NCI-H1694 (cell line): Measurements from ENCODE around the gene DCTN2.

ENCODE experiments used
- DNase-seq: peaks from one replicate; lab custom pipeline; 2025; lab: John Stamatoyannopoulos, UW

DCTN2 gene

DNA sequence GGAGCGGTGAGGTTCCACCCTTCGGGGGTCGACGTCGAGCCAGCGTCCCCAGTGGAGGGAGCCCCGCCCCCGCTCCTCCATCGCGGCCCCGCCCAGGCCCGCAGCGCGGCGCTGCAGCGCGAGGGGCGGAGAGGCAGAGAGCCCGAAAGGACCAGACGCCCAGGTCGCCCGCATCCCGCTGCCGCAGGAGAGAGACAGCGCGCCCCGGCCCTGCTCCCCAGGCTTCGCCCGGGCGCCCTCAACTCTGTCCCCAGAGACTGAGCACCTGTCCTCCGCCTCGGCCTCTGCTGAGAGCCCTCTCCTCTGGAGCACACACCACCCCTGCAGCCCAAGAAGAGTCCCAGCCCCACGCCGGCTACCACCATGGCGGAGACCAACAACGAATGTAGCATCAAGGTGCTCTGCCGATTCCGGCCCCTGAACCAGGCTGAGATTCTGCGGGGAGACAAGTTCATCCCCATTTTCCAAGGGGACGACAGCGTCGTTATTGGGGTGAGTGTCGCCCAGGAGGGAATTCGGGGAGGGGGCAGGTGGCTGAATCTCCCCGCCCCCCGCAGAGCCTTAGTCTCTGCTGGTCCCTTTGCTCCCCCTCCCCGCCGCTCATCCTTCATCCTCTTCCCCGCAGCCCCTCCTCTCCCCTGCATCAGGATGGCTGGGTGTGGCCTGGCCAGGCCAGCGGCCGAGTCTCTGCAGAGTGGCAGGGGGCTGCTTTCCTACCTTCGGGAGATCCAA is 3.1 kb upstream of the DCTN2 start, which contains the start of gene KIF5A:
Gene KIF5A, plus strand, starts transcription at position 136 of the 732 bp plus-strand sequence. Its CDS starts 228 bp downstream, at position 364.
- peak; percentile 18 for DNase-seq

- DNase-seq = no peak
Observed at GRCh38 chr12:57549203-57549908, 2.4 kb upstream of the DCTN2 start.

DNA sequence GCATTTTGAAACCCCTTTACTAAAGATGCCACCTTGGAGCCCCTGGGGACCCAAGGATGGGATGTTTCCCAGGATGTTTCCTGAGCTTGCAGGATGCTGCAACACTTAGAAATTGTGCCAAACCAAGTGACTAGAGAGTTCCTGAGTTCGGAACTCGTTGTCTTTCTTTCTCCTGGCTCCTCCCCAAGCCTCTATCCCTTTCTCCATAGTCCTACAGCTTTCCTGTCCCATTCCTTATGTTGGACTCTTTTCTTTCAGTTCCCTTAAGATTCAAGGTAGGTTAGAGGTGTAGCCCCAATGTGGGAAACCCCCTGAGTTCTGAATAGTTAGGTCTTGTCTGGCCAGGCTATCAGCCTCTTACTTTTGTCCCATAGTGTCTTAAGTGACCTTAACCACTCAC is 1.5 kb upstream of the DCTN2 start:
- no peak for DNase-seq

DNA sequence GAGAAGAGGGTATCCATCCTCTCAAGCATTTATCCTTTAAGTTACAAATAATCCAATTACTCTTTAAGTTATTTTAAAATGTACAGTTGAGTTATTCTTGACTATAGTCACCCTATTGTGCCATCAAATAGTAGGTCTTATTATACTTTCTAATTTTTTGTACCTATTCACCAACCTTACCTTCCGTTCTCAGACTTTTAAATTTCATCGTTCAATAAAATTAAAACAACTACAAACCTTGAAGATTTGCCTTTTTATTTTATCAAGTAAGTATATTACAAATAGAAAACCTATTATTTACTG is 972 bp upstream of the DCTN2 start:
- DNase-seq = no peak

- no peak for DNase-seq
Observed at GRCh38 chr12:57547288-57548012, 458 bp upstream of the DCTN2 start.

DNA sequence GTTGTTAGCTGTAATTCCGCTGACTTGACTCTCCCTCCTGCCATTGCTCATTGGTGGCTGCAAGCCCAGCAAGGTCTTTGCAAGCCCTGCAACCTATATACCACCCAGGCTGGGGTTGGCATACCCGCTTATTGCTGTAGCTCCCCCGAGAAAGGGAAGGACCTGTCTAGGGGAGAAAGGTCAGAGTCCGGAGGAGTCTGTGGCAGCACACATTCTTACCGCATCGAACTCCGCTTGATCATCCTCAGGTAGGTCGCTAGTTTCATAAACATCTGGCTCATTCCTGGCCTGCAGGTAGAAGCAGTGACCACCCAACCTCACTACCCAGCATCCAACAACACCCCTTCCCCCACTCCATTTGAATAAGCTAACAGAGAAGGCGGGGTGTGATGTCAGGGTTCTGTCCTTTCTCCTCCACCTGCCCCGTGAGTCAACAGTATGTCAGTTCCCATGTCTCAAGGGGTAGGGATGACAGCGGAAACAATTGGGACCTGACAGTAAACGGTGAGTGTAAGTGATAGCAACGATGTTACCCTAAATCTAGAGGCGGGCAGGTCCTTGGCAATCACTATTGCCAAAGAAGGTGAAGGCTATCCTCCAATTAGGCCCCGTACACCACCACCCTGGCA is 1.1 kb downstream of the DCTN2 start:
- DNase-seq = no peak

GRCh38 chr12:57543581-57543980 is 3.4 kb downstream of the DCTN2 start:
- DNase-seq = no peak

DNA sequence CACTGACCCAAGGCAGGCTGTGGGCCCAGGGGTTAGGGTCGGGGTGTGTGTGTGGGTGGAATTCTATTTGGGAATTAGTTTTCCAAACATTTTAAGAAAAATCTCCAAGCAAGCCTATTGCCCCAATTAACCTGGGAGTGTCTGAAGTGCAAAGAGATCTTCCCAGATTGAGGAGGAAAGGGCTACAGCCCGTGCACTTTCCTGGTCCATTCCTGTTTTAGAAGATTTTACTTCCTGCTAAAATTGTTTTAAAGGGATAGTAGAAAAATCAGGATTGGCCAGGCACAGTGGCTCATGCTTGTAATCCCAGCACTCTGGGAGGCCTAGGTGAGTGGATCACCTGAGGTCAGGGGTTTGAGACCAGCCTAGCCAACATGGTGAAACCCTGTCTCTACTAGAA is 5.3 kb downstream of the DCTN2 start:
- no peak for DNase-seq

DNA sequence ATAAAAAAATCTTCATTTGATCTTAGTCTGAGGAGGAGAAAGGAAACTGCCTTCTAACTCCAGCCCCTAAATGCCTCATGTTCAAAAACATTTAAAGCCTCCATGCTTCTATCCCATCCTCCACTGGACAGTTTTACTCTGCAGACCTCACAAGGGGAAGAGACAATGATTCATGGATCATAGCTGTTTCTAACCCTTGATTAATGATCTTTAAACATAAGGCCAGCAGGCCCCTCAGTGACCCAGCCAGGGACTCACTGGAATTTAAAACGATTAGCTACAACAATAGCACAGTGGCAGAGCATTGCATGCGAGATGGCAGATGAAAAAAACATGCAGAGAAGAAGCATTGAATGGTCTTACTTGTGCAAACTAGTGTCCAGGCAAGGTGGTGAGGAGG is 6.0 kb downstream of the DCTN2 start:
- DNase-seq = no peak

GRCh38 chr12:57539134-57539768 is 7.7 kb downstream of the DCTN2 start:
- no peak for DNase-seq

- DNase-seq = no peak
Observed at GRCh38 chr12:57536597-57536942, 10.4 kb downstream of the DCTN2 start.

DNA sequence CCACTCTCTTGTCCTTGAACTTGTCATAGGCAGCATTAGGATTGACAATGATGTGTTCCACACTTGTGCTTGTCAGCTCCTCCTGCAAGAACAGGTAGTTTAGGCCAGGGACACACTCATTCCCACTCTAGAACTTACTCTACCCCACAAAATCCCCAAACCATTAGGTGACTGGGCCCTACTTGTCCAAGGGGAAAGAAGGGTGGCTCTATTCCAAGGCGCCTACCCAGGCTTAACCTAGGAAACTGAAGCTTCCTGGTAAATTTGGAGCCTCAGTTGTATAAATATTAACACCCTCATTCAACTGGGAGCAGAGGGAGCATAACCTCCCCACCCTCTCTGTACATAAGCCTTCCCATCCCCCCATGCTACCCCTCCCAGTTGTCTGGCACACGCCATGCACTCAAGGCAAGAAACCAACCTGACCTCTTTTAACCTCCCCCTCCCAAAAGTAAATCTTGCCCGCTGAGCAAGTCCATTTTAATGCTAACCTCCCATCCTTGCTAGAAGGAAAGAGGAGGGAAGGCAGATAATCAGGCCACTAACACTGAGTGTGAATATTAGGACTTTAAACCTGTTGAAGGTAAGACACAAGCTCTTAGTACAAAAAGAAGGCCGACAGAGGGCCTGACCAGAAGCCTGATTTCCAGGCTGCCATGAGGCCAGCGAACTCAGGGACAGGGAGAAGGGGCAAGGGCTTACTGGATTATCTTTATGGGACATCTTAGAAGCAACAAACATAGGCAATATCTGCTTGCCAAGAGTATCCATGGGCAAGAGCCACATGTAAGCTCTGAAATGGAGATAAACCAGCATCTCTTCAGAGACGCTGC is 11.0 kb downstream of the DCTN2 start:
- DNase-seq = no peak

DNA sequence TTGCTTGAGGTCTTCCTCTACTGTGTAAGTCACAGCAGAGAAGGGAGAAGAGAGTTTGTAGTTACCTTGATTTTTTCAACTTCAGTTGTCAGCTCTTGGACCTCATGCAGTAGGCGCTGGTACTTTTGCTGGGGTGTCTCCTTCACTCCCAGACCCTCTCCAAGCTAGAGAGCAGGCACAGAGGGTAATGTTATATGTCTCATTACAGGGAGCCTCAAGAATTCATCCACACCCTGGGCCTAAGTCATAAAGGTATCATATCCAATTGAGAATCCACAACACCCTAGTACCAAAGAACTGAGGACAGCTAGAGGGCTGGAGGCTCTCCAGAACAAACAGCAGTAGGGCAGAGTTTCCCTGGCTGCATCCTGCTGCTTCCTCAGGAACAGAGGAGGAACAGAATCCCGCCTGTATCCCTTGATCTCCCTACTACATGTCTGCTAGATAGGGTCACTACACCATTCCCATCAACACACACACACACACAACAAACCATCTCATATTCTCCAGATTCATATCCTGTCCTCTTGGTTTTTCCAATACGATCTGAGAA is 11.9 kb downstream of the DCTN2 start:
- no peak for DNase-seq

DNA sequence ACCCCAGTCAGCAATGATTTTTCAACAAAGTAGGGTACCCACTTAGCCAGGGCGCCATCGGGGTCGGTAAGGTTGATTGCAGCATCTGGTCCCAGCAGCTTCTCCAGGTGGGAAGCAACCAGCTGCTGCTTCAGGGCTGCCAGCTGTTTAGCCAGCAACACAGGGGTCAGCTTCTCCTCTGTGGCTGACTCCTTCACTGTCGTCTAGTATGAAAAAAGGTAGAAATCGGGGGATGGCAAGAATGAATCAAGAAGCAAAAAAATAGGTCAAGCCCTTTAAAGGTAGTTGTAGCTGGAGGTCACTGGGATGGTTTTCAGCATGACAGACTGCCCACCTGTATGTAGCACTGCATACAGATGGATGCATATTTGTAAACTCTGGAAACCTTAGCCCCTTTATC is 12.7 kb downstream of the DCTN2 start:
- no peak for DNase-seq

GRCh38 chr12:57533108-57533507 is 13.9 kb downstream of the DCTN2 start:
- DNase-seq = no peak

- no peak for DNase-seq
Observed at GRCh38 chr12:57531836-57532235, 15.2 kb downstream of the DCTN2 start.

DNA sequence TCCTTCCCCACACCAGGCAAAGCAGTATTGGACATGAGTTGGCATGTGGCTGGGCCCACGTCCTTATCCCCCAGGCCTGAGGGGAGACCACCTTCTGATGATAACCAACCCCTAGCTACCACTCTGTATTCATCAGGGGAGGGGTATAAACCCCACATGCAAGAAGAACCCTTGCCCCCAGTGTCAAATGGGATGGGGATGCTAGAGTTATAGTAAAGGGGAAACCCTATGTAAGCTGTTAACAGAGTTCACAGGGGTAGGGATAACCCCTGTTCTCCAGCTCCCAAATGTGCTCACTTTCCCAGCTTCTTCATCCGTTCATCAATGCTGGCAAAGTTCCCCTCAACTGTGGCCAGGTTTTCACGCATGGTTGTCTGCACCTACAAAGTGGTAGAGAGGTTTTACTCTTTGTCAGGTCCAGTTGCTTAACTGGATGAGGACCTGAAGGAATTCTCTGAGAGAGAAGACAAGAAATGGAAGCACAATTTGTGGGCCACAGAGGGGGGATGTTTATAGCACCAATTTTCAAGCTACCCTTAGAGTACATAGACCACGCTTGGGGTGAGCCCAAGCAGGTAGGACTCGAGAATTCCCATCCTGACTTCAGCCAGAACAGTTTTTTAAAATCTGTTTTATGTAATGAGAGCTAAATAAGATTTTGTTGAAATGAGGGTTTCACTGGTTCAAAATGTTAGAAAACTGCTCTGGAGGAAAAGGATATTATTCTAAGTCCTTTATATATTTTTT is 16.4 kb downstream of the DCTN2 start:
- no peak for DNase-seq

DNA sequence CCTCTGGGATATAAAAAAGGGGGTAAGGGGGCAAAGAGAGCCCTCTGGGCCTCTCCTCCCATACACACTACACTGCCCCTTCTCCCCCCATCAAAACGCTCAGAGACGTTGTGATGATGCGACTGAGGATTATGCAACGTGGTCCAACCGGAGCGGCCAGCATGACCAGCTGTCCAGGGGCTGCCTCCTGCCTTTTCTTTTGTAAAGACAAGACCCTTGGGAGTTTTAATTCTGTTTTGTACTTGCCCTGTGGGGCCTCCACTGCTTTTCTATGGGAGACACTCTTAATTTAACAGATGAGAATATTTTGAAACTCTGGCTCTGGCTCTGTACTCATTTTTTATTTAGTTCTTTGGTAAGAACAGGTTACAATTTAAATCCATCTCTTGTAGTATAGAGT is 17.2 kb downstream of the DCTN2 start:
- no peak for DNase-seq

DNA sequence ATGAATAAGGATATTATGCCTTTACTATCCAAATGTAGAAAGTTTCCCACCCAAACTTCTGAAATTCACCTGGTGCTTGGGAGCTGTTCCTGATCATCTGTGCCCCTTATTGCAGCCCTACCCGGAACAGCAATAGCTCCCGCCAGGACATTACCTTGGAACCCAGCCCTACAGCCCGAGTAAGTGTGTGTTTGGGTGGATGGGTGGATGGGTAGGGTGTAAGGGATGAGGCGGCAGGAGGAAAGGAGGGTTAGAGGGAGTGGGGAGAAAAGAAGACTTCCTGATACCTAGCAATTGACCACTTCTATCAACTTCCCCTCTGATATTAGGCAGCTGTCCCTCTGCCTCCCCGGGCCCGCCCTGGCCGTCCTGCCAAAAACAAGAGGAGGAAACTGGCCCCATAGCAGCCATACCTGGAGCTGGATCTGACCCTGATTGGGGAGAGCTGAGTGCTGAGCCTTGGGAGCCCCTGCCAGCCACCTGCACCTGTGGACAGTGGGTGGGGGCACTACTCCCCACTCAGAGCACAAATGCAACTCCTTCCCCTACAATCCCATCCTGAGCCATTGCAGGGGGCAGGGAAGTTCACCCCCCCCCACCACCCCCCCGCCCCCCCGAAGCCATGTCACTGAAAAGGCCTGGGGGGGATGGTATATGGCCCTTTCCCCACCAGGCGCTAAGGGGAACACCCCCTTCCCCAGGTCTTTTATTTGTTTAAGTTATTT is 18.0 kb downstream of the DCTN2 start:
- no peak for DNase-seq

GRCh38 chr12:57528176-57528575 is 18.8 kb downstream of the DCTN2 start:
- no peak for DNase-seq
